Activated CD8-positive, alpha-beta memory T cell treated with anti-CD3 and anti-CD28 coated beads, Interleukin-2, amount 50 U/mL, for 24 hours (primary cell): ENCODE measurements around the gene EPN3.

ENCODE experiments used
- DNase-seq: peaks from one replicate; pipeline ENCODE4 v3.0.0-alpha.2; 2020; ENCODE audit errors: extremely low read depth

The EPN3 gene

DNA sequence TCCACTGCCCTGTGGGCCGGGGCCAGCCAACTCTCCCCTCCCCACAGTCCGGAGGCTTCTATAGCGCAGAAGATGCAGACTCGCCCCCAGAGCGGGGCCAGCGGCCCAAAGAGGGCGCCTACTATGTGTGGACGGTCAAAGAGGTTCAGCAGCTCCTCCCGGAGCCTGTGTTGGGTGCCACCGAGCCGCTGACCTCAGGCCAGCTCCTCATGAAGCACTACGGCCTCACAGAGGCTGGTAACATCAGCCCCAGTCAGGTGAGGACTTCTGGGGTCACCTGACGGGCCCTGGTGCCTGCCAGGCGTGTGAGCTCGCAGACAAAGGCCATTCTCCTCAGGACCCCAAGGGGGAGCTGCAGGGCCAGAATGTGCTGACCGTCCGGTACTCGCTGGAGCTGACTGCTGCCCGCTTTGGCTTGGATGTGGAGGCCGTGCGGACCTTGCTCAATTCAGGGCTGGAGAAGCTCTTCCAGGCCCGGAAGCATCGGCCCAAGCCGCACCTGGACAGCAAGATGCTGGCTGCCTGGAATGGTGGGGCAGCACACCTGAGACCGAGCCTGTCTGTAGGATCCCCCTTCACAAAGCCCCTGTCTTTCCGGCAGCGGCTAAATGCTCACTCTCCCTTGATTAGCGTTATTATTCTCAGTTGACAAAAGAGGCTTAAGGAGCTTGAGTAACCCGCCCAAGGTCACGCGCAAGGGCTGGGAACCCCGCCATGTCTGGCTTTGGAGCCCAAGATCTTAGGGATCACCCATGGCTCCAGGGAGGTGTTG lies 18.3 kb downstream of the EPN3 start:
- no peak for DNase-seq

- DNase-seq, result no peak
Observed at GRCh38 chr17:50551433-50551815, 18.9 kb downstream of the EPN3 start.

DNA sequence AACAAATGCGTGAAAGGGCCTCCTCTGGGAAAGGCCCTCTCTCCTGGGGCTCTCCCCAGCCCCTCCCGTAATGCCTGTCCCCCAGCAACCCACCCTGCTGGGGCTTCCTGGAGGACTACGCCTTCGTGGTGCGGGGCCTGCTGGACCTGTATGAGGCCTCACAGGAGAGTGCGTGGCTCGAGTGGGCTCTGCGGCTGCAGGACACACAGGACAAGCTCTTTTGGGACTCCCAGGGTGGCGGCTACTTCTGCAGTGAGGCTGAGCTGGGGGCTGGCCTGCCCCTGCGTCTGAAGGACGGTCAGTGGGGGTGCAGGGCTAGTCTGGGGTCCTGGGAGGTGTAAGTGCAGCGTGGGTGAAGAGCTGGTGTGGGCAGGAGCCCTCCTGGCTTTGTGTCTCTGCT lies 19.3 kb downstream of the EPN3 start:
- no peak for DNase-seq

DNA sequence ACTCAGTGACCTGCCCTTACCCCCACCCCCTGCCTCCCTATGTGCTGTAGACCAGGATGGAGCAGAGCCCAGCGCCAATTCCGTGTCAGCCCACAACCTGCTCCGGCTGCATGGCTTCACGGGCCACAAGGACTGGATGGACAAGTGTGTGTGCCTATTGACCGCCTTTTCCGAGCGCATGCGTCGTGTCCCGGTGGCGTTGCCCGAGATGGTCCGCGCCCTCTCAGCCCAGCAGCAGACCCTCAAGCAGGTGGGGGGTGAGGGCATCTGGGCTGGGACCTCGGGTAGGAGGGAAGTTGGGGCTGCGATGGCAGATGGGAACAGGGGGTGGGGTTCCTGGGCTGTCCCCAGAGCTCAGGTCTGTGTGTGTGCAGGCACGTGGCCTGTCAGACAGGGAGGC lies 21.7 kb downstream of the EPN3 start:
- no peak for DNase-seq

DNA sequence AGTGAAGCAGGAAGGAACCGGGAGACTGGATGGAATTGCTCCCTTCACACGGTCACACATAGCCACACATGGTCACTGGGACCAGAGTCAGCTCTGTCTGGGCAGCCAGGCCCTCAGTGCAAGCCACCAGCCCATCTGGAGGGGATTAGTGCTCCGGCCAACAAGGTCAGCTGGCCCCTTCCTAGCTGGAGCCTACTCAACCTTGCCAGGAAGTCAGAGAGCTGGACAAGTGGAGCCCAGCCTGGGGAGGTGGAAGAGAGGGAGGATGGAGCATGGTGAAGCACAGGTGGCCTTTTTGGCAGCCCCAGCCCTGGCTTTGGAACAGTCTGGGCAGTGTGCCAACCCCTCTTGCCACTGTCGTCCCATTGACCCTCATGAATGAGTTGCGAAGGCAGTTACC lies 24.3 kb downstream of the EPN3 start:
- DNase-seq, result no peak

DNA sequence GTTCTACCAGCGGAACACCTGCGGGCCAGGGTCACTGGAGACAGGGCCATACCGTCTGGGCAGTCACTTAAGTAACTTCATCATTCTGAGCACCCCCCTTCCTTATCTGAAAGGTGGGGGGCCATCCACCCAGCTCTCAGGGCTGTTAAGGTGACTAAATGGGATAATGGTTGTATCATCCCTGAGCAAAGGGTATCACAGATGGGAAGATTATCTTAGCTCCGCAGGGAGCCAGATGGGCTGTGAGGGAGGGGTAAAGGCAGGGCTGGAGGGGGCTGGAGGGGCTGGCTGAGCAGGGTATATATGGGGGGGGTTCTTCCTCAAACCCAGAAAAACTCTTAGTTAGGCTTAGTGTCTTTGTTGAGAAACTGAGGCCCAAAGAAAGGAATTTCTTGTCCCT lies 25.1 kb downstream of the EPN3 start:
- DNase-seq, result no peak

DNA sequence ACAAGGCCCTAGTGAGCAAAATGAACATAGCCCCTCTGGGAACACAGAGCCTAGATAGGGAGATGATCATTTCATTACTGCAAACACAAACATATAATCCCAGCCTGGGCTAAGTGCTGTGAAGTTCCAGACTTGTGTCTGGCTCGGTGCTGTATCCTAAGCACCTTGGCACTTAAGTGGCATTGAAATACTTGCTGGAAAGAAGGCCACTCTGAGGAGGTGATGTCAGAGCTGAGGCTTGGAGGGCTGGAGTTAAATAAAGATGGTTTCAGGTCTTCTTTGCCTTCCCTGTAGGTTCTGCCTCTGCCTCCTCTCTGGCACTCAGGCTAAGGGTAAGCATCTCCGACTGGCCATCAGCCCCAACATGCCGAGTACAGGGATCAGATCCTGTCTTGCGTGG lies 25.6 kb downstream of the EPN3 start:
- DNase-seq, result no peak

DNA sequence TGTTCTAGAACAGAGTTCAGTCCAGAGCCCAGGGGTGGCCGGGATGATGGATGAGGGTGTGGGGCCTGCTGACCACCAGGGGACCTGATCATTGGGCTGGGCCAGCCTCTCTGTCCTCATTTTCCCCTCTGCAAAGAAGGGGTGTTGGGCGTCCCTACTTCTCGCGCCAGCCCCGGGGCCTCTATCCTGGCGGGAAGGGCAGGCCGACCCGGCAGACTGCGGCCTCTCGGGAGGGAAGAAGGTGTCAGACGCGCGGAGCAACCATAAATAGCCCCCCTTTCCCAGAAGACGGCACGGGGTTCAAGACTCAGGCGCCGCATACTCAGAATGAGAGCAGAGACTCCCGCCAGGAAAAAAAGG lies 26.0 kb downstream of the EPN3 start:
- no peak for DNase-seq

DNA sequence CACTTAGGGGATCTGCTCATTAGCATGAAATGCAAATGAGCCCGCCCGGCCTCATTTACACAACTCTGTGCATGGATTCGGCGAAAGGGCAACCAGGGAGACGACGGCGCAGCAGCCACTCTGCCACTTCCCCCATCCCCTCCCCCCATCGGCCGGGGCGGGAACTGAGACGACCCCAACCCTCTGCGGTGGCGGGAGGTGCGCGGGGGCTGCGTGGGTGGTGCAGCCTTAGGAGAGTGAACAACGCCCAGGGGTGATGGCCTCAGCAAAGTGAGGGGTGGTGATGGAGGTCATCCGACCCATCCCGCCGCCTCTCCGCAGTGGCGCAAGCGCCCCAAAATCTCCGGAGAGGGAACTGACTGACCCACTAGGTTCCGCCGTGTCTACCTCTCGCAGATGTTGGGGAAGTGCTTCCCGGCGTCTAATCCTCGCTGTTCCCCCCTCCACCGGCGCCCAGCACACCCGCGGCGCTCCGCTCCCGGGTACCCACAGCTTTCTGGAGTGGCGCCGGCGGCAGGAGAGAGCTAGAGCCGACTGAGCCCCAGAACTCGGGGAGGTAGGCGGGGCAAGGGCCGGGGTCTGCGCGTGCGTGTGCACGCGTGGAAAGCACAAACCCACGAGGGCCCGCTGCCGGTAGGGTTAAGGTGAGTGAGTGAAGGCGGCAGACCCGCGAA lies 26.5 kb downstream of the EPN3 start:
- no peak for DNase-seq

GRCh38 chr17:50559674-50560184 lies 27.2 kb downstream of the EPN3 start:
- DNase-seq, result no peak

- peak; percentile 61 for DNase-seq
Observed at GRCh38 chr17:50560185-50560824, 27.8 kb downstream of the EPN3 start, which contains the start of gene CACNA1G. CACNA1G (plus strand) TSS chr17:50560715; CDS start chr17:50561460, 745 bp downstream.

- no peak for DNase-seq
Observed at GRCh38 chr17:50560931-50561745, 28.6 kb downstream of the EPN3 start.

DNA sequence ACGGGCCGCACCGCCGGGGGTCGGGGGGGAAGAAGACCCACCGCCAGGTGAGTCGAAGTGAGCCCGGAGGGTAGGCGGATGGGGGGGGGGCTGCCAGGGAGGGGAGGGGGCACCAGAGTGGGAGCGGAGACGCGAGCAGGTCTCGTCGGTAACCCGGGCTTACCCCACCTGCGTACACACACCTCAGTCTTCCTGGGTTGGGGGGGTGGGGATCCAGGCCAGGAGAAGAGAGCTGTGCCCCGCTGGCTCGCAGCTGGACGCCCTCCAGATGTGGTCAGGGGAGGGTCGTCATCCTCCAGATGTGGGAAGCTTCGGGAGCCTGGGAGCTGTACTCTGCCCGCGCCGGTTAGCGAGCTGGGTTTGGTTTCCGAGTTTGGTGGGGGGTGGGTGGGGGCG lies 29.2 kb downstream of the EPN3 start:
- DNase-seq, result no peak

- DNase-seq, result no peak
Observed at GRCh38 chr17:50562242-50563091, 29.9 kb downstream of the EPN3 start.

GRCh38 chr17:50563092-50563511 lies 30.6 kb downstream of the EPN3 start:
- DNase-seq, result no peak

DNA sequence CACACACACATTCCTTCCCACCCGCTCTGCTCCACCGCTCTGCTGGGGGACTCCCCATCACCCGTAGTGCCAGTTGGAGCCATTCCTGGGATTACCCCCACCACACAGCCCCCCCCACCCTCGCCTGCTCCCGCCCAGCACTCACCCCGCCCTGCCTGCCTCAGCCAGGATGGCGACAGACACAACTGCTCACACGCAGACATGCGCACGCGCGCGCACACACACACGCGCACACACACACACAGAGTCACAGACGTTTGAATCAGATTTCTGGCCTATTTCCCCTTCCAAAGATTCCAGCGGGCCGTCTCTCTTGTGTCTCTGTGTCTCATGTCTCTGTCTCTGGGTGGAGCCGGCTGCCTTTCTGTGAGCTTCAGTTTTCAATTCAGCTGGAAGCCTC lies 32.4 kb downstream of the EPN3 start:
- no peak for DNase-seq

DNA sequence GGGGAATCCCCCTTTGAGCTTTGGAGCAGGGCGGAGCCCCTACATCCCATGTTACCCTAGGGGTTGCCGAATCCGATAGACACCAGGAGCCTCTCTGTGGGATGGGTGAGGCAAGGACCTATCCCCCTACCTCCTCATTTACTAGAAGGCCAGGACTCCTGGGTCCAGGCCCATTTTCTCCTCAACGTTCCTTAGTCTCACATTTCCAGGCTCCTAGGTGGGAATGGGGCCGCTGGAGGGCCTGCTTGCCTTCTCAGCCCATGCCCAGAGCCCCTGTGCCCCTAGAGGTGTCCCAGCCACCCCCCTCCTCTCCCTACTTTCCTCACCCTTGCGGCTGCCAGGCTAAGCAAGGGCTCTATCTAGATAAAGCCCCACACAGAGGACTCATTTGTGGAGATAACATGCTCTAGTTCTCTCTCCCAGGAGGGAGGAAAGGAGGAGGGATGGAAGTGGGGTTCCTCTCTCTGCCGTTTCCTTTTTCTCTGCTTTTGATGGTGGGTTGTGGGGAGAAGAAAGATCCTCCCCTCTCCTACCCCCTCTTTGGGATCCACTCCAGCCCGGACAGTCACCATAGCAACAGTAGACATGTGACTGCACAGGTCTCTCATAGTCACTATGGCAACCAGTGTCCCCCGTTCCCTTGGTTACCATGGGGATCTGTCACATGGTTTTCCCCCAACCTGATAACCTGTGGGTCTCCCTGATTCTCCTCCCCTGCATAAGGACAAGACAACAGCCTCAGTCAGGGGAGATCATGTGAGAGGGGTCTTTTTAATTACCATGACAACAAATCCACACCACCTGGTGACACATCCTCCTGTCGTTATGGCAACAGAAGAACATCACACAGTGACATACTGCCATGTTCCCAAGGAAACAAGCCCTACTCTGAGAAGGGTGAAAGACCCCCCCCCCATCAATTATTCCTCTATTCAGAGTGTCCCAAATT lies 33.1 kb downstream of the EPN3 start:
- DNase-seq, result no peak

DNA sequence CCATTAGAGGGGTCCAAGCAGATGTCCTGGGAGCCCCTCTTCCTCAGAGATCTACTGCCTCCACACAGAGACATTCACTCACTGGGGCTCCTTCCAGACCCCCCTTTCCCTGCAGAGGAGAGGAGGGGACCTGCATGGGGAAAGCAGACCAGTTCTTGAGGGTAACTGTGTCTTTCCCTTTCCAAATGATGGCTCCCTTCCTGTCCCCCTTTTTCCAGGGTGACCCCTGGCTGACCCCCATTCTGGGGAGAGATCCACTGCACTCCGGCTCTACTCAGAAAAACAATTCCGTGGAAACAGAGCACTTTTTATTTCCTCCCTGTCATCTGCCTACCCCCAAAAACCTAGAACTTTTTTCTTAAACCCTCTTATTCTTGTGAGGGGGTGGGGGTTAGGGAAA lies 34.4 kb downstream of the EPN3 start:
- DNase-seq, result no peak

DNA sequence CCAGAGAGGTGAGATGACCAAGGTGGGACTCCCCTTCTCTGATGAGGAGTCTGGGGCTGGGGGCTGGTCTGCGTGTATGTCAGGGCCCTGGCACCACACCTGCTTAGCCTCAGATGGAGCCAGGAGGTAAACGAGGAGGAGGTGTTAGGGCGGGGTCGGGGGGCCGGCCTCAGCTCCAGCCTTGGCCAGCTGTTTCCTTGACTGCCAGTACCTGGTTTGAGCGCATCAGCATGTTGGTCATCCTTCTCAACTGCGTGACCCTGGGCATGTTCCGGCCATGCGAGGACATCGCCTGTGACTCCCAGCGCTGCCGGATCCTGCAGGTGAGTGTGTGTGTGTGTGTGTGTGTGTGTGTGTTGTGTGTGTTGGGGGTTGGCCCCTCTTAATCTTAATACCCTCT lies 36.1 kb downstream of the EPN3 start:
- DNase-seq, result no peak

GRCh38 chr17:50569592-50569991 lies 37.1 kb downstream of the EPN3 start:
- no peak for DNase-seq
